Raji (cell line): Measurements from ENCODE around the gene SPHK1.

Experiments
- POLR2A ChIP-seq: IDR thresholded peaks from 2 replicates; pipeline ENCODE4 v1.6.1; 2011; ENCODE audit warnings: low read depth, low read length, control low read depth; ENCODE audit not compliant: insufficient read depth

SPHK1 gene

GRCh38 chr17:76427501-76428231, 43.3 kb downstream of the SPHK1 start:
- TF ChIP-seq POLR2A = no peak

DNA sequence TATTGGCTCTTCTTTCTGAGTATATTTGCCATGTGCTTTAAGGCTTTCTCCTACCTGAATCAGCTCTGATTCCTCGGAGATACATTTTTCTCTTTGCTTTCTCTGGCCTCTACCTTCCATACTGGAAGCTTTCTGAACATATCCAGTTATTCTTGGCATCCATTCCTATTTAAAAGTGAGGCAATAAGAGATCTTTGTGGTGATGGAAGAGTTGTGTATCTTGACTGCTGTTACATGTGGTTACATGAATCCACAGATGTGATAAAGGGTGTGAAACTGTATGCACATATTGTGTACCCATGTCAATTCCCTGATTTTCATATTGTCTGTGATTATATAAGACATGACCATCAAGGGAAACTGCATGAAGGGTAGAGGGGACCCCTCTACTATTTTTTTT, 44.1 kb downstream of the SPHK1 start:
- TF ChIP-seq POLR2A = no peak

DNA sequence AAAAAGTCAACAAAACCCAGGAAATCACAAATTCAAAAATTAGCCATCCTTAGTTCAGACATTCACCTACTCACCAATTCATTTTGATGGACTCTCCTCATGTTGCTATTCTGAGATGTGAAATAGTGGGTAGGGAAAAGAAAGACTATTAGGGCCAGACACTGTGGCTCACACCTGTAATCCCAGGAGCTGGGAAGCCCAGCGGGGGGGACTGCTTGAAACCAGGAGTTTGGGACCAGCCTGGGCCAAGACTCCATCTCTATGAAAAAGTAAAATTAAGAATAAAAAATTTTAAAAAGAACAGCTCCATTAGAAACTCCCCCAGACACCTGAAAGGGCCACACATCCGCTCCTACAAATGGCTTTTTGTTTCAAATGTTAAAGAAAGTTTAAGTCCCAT, 47.1 kb downstream of the SPHK1 start:
- TF ChIP-seq POLR2A = no peak

GRCh38 chr17:76432004-76432403, 47.6 kb downstream of the SPHK1 start:
- TF ChIP-seq POLR2A = no peak

- no peak for TF ChIP-seq POLR2A
Observed at GRCh38 chr17:76432712-76433336, 48.4 kb downstream of the SPHK1 start.

DNA sequence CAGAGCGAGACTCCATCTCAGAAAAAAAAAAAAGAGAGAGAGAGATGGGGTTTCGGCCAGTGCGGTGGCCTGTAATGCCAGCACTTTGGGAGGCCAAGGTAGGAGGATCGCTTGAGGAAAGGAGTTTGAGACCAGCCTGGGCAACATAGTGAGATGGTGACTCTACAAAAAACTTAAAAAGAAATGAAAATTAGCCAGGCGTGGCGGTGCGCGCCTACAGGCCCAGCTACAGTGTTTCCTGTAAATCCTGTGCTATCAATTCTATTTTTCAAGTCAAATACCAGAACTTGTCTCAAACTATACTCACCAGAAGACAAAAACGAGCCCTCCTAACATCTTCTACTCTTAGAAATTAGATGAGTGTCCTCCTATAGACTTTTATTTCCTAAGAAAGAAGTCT, 49.3 kb downstream of the SPHK1 start:
- no peak for TF ChIP-seq POLR2A

GRCh38 chr17:76434870-76435269, 50.5 kb downstream of the SPHK1 start:
- no peak for TF ChIP-seq POLR2A

GRCh38 chr17:76435751-76436150, 51.3 kb downstream of the SPHK1 start:
- TF ChIP-seq POLR2A = no peak
